K562 (cell line): Measurements from ENCODE around the gene MYL6B. TPM values are rescaled to one million over a fixed set of nuclear protein-coding genes. Genes with fewer than 3 reads are reported as not detected.
A peak's percentile ranks its signal among the peaks of the same experiment; 100 is the strongest.

ENCODE experiments used
- ELF2 ChIP-seq: fragments of 250-450 bp; sonication (Bioruptor Pico); IDR thresholded peaks from 2 replicates; pipeline ENCODE4 v1.5.0; 2021; ENCODE audit warnings: mild to moderate bottlenecking
- GATAD2A ChIP-seq: fragments of 450-650 bp; IDR thresholded peaks from 2 replicates; pipeline ENCODE4 v1.6.1; 2017
- HBP1 ChIP-seq: fragments of 450-650 bp; formaldehyde crosslinking; IDR thresholded peaks from 2 replicates; pipeline ENCODE4 v1.4.0; 2022; ENCODE audit warnings: missing genetic modification characterization
- PHF8 ChIP-seq: fragments of 200-600 bp; sonication (generic); IDR thresholded peaks from 2 replicates; pipeline ENCODE4 v1.6.1; 2012; ENCODE audit warnings: mixed run types, mild to moderate bottlenecking, inconsistent platforms, low read length, moderate library complexity, borderline replicate concordance
- ZBTB7A ChIP-seq: IDR thresholded peaks from 2 replicates; pipeline ENCODE4 v1.6.1; 2011; ENCODE audit warnings: low read depth, mild to moderate bottlenecking, low read length, moderate library complexity, borderline replicate concordance; ENCODE audit not compliant: control insufficient read depth
- polyA plus RNA-seq, 8 experiments: library from polyadenylated mRNA; depleted of rRNA in 4 of 8; stranded (reverse) in 5 of 8; unstranded in 3 of 8; fragments of >200 nt; fragmentation: Nextera tagmentation in 2 of 8; fragmentation: Illumina TruSeq in 1 of 8; extraction: Ambion mirVana in 2 of 8; extraction: Trizol in 1 of 8; gene quantifications; 2 replicates each; pipeline versions ENCODE4 v1.2.1 to v1.2.3, GENCODE V29; 2011 to 2014; ENCODE audit warnings: inconsistent platforms in 1 of 8, missing spikeins in 1 of 8
- total RNA-seq, 7 experiments: library from RNA; depleted of rRNA in 6 of 7; stranded (reverse); fragments of >200 nt in 6 of 7; fragmentation: Illumina TruSeq in 2 of 7; extraction: Trizol in 2 of 7; gene quantifications; 2 replicates each; pipeline versions ENCODE4 v1.2.1 to v1.2.3, GENCODE V29; 2011 to 2021; ENCODE audit warnings: low replicate concordance in 1 of 7
- TF ChIP-seq, protein P1 (sequence below): fragments of 450-650 bp; IDR thresholded peaks from 2 replicates; pipeline ENCODE4 v1.6.1; 2016; ENCODE audit warnings: mild to moderate bottlenecking, moderate library complexity

The MYL6B gene
- total and polyA plus RNA-seq, 9 of the 15 experiments (the other 6 are each of a cell fraction or from before 2014, with no cell fraction given), result 42.8 to 77.3 (median 68.6) TPM

GRCh38 chr12:56190695-56191155, 38.3 kb downstream of the MYL6B start (continued):
- TF ChIP-seq GATAD2A (no peak), PHF8 (no peak), ZBTB7A (no peak), HBP1 (CRISPR knock-in tag) (no peak), ELF2 (no peak)
- TF ChIP-seq, protein P1, sequence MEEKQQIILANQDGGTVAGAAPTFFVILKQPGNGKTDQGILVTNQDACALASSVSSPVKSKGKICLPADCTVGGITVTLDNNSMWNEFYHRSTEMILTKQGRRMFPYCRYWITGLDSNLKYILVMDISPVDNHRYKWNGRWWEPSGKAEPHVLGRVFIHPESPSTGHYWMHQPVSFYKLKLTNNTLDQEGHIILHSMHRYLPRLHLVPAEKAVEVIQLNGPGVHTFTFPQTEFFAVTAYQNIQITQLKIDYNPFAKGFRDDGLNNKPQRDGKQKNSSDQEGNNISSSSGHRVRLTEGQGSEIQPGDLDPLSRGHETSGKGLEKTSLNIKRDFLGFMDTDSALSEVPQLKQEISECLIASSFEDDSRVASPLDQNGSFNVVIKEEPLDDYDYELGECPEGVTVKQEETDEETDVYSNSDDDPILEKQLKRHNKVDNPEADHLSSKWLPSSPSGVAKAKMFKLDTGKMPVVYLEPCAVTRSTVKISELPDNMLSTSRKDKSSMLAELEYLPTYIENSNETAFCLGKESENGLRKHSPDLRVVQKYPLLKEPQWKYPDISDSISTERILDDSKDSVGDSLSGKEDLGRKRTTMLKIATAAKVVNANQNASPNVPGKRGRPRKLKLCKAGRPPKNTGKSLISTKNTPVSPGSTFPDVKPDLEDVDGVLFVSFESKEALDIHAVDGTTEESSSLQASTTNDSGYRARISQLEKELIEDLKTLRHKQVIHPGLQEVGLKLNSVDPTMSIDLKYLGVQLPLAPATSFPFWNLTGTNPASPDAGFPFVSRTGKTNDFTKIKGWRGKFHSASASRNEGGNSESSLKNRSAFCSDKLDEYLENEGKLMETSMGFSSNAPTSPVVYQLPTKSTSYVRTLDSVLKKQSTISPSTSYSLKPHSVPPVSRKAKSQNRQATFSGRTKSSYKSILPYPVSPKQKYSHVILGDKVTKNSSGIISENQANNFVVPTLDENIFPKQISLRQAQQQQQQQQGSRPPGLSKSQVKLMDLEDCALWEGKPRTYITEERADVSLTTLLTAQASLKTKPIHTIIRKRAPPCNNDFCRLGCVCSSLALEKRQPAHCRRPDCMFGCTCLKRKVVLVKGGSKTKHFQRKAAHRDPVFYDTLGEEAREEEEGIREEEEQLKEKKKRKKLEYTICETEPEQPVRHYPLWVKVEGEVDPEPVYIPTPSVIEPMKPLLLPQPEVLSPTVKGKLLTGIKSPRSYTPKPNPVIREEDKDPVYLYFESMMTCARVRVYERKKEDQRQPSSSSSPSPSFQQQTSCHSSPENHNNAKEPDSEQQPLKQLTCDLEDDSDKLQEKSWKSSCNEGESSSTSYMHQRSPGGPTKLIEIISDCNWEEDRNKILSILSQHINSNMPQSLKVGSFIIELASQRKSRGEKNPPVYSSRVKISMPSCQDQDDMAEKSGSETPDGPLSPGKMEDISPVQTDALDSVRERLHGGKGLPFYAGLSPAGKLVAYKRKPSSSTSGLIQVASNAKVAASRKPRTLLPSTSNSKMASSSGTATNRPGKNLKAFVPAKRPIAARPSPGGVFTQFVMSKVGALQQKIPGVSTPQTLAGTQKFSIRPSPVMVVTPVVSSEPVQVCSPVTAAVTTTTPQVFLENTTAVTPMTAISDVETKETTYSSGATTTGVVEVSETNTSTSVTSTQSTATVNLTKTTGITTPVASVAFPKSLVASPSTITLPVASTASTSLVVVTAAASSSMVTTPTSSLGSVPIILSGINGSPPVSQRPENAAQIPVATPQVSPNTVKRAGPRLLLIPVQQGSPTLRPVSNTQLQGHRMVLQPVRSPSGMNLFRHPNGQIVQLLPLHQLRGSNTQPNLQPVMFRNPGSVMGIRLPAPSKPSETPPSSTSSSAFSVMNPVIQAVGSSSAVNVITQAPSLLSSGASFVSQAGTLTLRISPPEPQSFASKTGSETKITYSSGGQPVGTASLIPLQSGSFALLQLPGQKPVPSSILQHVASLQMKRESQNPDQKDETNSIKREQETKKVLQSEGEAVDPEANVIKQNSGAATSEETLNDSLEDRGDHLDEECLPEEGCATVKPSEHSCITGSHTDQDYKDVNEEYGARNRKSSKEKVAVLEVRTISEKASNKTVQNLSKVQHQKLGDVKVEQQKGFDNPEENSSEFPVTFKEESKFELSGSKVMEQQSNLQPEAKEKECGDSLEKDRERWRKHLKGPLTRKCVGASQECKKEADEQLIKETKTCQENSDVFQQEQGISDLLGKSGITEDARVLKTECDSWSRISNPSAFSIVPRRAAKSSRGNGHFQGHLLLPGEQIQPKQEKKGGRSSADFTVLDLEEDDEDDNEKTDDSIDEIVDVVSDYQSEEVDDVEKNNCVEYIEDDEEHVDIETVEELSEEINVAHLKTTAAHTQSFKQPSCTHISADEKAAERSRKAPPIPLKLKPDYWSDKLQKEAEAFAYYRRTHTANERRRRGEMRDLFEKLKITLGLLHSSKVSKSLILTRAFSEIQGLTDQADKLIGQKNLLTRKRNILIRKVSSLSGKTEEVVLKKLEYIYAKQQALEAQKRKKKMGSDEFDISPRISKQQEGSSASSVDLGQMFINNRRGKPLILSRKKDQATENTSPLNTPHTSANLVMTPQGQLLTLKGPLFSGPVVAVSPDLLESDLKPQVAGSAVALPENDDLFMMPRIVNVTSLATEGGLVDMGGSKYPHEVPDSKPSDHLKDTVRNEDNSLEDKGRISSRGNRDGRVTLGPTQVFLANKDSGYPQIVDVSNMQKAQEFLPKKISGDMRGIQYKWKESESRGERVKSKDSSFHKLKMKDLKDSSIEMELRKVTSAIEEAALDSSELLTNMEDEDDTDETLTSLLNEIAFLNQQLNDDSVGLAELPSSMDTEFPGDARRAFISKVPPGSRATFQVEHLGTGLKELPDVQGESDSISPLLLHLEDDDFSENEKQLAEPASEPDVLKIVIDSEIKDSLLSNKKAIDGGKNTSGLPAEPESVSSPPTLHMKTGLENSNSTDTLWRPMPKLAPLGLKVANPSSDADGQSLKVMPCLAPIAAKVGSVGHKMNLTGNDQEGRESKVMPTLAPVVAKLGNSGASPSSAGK, result peak; percentile 80
